Astrocyte of the spinal cord (primary cell): ENCODE data around the gene SLC17A6.

Experiments used
- DNase-seq: peaks from one replicate; pipeline ENCODE4 v3.0.0; 2011; ENCODE audit warnings: low read depth, low spot score
- H3K4me3 ChIP-seq: 2 replicates; pipeline ENCODE4 v1.5.1; 2011; ENCODE audit warnings: low read depth, mild to moderate bottlenecking, low read length, moderate library complexity
- in situ Hi-C: cut with HindIII; loops from 2 replicates; pipeline ENCODE4 v1.10.0; 2017; ENCODE audit warnings: low sequenced_read_pairs
- TF ChIP-seq, protein P1 (sequence below): IDR thresholded peaks from 2 replicates; pipeline ENCODE4 v1.5.1; 2012; ENCODE audit warnings: low read depth, mild to moderate bottlenecking, low read length, inconsistent platforms

Gene SLC17A6

DNA sequence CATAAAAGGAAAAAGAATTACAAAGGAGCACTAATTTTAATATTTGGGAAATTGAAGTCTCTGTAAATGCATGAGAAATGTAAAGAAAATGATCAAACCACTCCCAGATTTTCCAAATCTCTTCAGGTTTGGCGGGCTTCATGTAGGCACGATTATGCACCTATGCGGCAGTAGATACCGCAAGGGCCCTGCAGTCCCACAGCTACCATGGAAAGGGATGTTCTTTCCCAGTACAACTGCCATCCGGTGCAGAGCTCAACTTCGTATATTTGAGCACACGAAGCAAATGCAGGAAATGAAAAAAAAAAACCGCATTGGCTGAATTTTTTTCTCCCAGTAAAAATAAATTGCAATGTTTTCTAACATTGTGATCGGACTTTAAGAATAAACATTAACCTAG, 1.4 kb downstream of the SLC17A6 start:
- TF ChIP-seq, protein P1, sequence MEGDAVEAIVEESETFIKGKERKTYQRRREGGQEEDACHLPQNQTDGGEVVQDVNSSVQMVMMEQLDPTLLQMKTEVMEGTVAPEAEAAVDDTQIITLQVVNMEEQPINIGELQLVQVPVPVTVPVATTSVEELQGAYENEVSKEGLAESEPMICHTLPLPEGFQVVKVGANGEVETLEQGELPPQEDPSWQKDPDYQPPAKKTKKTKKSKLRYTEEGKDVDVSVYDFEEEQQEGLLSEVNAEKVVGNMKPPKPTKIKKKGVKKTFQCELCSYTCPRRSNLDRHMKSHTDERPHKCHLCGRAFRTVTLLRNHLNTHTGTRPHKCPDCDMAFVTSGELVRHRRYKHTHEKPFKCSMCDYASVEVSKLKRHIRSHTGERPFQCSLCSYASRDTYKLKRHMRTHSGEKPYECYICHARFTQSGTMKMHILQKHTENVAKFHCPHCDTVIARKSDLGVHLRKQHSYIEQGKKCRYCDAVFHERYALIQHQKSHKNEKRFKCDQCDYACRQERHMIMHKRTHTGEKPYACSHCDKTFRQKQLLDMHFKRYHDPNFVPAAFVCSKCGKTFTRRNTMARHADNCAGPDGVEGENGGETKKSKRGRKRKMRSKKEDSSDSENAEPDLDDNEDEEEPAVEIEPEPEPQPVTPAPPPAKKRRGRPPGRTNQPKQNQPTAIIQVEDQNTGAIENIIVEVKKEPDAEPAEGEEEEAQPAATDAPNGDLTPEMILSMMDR = no peak
- no peak overlapping the region for H3K4me3 ChIP-seq
- DNase-seq = no peak
- in situ Hi-C loops = no loop called here

DNA sequence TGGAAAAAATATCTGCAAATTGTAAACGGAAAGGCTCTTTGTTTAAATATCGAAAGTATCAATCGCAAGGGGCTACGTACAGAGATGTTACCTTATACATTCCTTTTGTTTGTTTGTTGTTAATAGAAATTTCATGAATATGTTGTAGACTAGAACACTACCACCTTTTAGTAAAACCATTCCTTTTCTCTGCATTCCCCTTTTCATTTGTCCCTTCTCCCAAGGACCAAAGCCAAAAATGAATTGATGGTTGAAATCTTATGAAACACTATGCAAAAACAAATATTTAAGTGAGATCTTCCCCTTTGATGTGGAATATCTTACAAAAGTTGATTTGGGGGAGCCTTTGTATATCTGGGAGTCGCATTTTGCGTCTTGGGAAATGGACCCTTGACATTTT, 2.1 kb downstream of the SLC17A6 start:
- in situ Hi-C loops = no loop called here
- H3K4me3 ChIP-seq = no peak overlapping the region
- TF ChIP-seq, protein P1 = no peak

DNA sequence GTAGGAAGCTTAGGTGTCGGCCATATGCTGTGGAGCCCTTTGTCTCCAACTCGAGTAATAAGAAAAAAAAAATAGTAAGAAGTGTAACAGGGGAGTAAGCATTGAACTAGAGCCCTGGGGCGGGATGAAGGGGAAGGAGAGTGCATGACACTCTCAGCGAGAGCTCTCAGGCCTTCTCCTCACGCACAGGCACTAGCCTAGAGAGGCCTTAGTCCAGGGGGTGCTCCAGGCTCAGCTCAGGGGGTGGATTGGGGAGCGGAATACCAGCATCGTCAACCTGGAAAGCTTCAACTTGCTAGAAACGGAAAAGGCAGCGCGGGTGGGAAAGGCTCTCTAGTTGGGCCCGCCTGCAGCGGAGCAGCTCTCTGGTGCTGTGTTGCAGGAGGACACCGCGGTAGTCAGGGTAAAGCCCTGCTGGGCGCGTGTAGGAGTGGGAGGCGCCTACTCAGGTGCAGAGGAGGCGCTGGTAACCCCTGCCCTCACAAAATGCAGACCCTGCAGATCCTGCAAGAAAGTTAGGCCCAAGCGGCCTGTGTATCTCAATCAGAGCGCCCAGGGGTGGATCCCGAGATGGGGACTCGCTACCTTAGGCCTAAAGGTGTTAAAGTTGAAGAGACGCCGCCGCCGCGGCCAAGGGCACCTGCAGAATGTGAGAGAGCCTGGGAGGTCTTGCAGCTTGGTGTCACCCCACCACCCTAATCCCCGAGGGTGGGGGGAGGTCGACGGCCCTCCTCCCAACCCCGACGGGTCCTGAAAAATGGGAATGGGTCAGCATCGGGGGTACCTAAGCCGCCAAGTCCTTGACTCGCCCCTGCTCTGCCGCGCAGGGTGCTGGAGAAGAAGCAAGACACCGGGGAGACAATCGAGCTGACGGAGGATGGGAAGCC, 2.8 kb downstream of the SLC17A6 start:
- no peak overlapping the region for H3K4me3 ChIP-seq
- in situ Hi-C loops = no loop called here
- no peak for DNase-seq
- TF ChIP-seq, protein P1 = no peak

More for the DNA sequence above, 2.1 kb downstream of the SLC17A6 start:
- DNase-seq = no peak

DNA sequence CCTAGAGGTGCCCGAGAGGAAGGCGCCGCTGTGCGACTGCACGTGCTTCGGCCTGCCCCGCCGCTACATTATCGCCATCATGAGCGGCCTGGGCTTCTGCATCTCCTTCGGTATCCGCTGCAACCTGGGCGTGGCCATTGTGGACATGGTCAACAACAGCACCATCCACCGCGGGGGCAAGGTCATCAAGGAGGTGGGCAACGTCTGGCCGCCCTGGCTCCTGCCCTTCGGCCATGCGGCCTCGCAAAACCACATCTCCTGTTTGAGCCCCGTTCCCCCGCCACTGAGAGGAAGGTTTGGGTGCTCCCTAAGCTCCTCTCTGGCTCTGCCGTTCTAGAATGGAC, 3.4 kb downstream of the SLC17A6 start:
- no peak for DNase-seq
- no peak overlapping the region for H3K4me3 ChIP-seq
- in situ Hi-C loops = no loop called here
- TF ChIP-seq, protein P1 = no peak

DNA sequence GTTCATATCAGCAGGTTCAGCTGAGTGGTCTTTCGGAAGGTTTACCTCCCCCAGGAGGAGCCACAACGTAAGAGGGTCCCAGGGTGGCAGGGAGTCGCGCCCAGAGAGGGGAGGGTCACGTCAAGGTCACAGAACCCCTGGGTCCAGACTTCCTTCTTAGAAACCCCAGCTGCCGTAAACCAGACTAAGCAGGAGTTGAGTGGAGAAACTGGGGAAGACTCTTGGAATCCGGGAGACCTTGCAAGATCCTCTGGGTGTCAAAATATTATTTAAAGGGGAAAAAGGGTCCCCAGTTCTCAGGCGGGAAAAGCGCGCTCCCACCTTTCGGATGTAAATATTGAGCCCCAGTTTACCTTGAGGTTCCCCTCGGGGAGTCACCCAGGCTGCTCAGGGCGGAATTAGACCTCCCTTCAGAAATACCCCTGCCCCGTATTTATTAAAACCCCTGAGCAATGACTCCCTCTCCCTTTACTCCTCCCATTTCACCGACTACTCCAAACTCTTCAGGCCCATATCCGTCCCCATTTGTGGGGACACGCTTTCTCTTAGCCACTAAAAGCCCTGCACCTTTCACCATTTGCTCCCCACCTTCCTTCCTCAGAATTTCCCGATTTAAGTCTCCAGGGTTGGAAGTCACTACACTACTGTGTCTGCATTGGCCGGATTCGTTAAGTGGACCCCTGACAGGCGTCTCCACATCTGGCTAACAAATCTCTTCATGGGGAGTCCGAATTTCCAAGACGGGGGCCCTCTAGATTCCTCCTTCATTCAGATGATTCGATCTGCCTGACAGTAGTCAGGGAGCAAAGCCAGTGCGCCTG, 4.2 kb downstream of the SLC17A6 start:
- in situ Hi-C loops = no loop called here

DNA sequence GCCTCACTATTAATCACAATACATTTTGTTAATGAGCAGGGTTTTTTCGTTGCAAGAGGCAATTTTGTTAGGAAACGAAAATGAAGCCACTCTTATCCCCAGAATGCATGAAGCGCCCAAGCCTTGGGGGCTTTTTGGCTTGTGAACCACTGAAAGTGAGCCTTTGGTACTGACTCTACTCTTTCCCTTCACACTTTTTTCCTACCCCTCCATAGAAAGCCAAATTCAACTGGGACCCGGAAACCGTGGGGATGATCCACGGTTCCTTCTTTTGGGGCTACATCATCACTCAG, 4.8 kb downstream of the SLC17A6 start:
- TF ChIP-seq, protein P1 = no peak
- no peak for DNase-seq
- H3K4me3 ChIP-seq = no peak overlapping the region
- in situ Hi-C loops = no loop called here

More for the DNA sequence above, 4.2 kb downstream of the SLC17A6 start:
- TF ChIP-seq, protein P1 = no peak
- H3K4me3 ChIP-seq = no peak overlapping the region
- DNase-seq = no peak
